DMS79 treated with DMSO at 0.1 percent for 48 hours (cell line): Measurements from ENCODE around the gene ORMDL2.
"Not testable (repeated sequence)": the region's sequence is repeated elsewhere in the genome, so short reads cannot be mapped to it uniquely, and the experiment has no call there.

Experiments used
- DNase-seq: peaks from one replicate; lab custom pipeline; 2025; lab: John Stamatoyannopoulos, UW

ORMDL2 gene

DNA sequence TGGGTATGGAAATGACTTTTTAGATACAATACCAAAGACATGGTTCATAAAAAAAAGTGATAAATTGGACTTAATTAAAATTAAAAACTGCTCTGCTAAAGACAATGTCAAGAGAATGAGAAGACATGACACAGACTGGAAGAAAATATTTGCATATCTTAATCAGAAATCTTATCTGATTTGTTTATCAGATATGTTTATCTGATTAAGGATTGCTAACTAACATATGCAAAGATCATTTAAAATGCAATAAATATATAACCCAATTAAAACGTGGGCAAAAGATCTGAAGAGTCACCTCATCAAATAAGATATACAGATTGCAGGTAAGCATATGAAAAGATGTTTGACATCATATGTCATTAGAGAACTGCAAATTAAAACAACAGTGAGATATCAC is 34.9 kb downstream of the ORMDL2 start:
- no peak for DNase-seq

- DNase-seq = no peak
These were observed 43.6 kb downstream of the ORMDL2 start for GRCh38 chr12:55861396-55861795.

DNA sequence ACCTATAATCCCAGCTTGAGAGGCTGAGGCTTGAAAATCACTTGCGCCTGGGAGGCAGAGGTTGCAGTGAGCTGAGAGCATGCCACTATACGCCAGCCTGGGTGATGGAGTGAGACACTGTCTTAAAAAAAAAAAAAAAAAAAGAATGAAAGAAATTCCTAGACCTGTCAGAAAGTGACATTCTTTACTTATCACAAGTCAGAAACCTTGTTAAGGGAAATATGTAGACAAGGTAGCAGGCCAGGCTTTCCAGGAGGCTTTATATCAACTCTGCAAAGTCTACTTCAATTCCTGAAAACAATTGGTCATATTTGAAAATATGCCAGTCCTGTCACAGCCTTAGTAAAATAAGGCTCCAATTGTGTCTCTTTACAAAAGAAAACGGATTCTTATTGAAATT is 44.0 kb downstream of the ORMDL2 start:
- DNase-seq = no peak

- no peak for DNase-seq
These were observed 44.4 kb downstream of the ORMDL2 start for GRCh38 chr12:55862286-55862685.

- not testable (repeated sequence) for DNase-seq
These were observed 45.1 kb downstream of the ORMDL2 start for GRCh38 chr12:55862931-55863330.

DNA sequence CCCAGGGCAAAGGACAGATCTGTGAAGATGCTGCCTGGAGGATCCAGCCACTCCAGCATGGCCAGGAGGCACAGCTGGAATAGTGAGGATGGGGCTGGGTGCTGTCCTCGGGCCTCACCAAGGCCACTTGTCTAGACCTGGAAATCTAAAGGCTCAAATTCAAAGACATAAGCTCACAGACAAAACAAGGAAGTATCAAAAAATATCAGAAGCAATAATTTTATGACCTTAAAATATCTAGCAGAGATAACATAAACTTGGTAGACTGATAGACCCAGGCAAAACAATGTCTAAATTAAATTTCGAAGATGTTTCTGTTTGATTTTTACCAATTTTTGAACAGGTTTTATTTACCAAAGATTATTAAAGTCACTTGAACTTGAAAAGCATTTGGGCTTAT is 47.5 kb downstream of the ORMDL2 start:
- DNase-seq = no peak

DNA sequence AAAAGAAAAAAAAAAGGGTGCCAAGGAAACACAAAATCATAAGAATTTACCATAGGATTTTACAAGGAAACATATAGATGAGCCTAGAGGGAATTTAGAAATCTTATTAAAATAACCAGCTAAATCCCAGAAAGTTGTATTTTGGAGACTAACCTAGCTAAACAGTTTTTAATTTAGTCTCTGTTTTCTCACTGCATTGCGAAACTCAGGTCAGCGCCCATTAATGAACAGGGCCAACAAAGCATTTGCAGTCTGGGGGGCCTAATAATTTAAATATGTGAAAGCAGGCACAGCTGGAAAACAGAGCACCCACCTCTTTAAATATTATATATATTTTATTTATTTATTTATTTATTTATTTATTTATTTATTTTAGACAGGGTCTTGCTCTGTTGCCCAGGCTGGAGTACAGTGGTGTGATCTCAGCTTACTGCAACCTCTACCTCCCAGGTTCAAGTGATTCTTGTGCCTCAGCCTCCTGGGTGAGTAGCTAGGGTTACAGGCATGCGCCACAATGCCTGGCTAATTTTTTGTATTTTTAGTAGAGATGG is 48.7 kb downstream of the ORMDL2 start:
- not testable (repeated sequence) for DNase-seq
